Stimulated activated naive CD4-positive, alpha-beta T cell (primary cell): ENCODE results near the gene RMDN2.

Experiments used
- DNase-seq, 6 experiments: peaks; one replicate each; lab custom pipeline; 2025; lab: John Stamatoyannopoulos, UW

Gene RMDN2

GRCh38 chr2:38045811-38046210 lies 120.7 kb downstream of the RMDN2 start:
- no peak for DNase-seq

- no peak for DNase-seq
These were observed 131.1 kb downstream of the RMDN2 start for GRCh38 chr2:38056216-38056615.

GRCh38 chr2:38057651-38058410 lies 132.7 kb downstream of the RMDN2 start:
- no peak for DNase-seq

DNA sequence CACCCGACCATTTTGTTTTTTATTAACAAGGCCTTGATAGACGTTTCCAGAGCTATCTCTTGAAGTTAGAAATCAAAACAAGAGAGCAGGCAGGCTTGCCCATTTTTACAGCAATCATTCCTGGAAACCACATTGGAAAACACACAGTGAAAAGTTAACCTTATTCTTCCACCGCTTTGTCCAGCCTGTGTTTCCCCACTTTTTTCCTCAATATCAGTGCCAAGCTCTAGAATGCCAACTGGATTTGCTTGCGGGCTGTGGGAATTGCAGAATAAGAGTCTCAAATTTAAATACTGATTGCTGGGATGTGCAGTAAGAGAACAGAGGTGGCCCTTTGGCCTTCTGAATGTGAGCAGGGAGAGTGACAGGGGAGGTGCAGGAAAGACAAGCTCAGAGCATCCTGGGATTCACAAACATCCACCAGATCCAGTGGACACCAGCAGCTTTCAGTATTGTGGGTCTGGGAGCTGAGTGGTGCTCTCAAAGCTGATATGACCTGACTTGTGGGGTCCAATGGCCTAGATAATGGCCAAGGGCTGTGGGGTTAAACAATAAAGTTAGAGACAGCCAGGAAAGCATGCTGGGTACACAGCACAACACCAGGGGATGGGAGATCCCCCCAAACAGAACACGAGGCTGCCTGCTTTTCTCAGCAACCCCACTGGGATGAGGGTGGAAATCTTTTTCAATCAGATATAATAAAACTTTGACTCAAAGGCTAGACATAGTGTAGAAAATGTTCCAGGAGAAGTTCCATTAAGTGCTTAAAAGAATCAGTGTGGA lies 135.3 kb downstream of the RMDN2 start:
- no peak for DNase-seq

GRCh38 chr2:38064801-38065501 lies 139.9 kb downstream of the RMDN2 start:
- no peak for DNase-seq

DNA sequence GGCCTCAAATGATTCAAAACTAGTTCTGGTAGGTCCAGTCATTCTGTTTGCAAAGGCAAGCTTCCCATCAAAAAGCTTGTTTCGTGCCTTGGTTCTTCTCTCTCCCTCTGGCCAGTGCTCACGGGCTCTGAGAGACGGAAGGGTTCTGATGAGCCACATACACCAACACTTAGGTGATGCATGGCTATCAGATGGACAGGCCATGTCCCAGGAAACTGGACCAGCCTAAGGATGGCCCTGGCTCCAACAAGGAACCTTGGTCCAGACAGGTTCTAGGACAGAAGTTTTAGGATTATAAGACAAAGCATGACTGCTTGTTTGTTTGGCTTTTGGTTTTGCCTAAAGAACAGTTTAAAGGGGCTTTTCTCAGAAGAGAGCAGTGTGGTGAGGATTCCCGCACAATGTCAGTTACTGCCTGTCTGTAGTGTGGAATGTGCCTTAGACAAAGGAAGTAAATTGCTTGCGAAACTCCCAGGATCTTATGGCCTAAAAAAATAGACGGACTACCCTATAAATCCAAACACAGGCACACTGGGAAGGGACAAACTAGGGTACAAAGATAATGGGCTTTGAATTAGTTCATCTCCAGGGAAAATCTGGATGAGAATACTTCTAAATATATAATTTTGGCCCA lies 140.5 kb downstream of the RMDN2 start:
- no peak for DNase-seq

DNA sequence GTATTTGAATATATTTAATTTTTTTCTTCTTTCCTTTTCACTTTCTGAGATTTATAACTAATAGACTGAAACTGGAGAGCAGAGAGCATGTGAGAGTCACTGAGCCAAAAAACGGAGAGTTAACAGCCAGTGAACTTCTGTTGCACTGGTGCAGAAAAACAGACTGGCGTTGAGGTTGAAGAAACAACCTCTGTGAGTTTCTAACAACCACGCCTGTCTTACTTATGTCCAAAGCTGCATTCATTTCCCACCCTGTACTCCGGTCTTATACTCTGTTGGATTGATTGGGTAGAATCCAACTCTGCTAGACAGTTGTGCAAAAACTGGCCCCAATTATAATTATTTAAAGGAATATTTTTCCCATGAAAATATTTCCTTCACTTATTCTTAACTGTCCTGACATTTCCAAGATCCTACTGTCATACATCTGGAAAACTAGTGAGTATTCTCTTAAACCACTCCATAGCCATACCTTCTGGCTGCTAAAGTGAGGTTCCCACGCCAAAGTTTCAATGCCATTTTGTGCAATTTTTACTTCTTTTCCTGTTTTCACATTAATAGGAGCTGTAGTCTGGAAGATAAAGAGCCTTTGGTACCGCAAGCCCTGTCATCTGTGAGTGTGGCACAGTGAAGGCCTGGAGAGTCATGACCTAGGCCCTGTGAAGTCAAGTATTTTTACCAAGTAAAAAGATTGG lies 141.5 kb downstream of the RMDN2 start:
- no peak for DNase-seq
